ENCODE data around the gene UTP14C.
"Not testable (repeated sequence)": the region's sequence is repeated elsewhere in the genome, so short reads cannot be mapped to it uniquely, and the experiment has no call there.

The UTP14C gene

DNA sequence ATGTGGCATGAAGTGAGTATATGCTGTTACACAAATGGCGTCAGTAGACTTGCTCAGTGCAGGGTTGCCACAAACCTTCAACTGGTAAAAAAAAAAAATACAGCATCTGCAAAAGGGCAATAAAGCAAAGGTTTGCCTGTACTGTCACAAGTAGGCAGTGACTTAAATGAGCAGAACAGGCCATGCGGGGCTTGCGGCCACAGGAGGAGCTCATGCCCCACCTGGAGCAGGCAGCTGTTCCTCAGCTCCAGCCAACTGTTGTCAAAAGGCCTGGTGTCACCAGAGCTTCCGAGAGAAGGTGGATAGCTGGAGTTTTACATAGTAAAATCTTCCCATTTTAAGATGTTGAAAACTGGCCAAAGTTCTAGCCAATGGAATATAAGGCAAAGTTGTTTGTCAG lies 20.9 kb upstream of the UTP14C start:
- peak; percentile 44 for DNase-seq

DNA sequence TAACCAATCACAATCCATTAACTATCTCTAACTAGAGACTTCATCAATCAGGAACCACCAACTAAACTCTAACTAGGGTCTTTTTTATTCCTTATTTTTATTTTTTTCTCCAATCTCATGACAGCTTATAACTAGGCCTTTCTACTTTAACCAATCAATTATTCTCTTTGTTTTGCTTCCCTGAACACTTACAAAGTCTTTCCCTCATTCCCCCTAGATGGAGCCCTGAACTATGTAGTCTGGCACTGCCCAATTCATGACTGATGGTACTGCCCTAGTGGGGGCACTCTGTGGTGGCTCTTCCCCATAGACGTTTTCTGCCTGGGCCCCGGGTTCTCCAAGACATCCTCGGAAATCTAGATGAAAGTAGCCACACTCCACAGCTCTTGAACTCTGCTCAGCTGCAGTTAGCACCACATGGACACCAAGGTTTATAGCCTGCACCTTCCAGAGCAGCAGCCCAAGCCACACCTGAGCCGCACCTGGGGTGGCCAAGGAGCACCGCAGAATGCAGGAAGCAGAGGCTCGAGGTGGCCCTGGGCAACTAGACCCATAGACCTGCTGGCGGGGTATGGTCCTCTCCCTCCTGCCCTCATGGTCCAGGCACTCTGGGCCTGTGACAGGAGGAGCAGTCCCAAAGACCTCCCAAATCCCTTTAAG lies 19.9 kb upstream of the UTP14C start:
- DNase-seq: no peak

DNA sequence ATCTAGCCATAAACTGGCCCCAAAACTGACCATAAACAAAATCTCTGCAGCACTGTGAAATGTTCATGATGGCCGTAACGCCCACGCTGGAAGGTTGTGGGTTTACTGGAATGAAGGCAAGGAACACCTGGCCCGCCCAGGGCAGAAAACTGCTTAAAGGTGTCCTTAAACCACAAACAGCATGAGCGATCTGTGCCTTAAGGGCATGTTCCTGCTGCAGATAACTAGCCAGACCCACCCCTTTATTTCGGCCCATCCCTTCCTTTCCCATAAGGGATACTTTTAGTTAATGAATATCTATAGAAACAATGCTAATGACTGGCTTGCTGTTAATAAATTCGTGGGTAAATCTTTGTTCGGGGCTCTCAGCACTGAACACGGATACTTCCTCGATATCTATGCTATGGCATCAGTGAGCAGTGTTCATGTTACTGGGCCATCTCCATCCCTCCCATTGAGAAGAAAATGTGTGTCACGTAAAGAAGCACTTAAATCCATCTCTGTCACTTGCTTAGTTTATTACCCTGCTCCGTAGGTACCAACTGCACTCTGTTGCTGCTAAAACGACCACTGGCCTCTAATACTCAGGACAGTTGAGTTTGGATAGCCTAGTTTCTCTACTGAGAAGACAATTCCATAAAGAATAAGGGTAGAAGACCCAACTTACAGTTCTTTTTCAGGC lies 18.5 kb upstream of the UTP14C start:
- DNase-seq: no peak

DNA sequence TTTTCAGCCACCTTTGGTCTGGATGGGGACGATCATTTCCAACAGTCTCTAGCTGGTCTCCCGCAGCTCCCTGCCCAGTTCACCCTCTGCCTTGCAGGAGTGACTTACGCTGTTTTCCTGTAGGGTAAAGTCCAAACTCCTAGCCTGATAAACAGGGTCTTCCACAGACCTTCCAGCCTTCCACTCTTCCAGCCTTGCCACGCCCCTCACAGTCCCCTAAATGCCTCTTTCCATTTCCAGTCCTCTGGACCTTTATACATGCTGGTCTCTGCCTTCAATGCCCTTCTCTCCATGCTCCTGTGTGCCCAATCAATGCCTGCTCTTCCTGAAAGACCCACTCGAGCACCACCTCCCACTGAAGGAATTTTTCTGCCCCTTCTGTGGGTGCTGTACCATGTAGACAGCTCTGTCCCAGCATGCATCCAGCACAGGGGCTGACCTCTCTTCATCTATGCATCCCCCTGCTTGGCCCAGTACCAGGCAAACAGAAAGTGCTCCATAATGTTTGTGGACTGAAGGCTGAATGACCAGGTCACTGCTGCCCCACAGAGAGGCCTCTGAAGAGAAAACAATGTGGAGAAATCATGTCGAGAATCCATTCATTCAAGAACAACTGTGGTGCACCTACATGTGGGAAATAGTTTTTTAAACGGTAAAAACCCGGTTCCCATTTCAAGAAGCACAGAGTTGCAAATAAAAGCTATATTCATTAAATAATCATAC lies 17.8 kb upstream of the UTP14C start:
- DNase-seq: no peak

DNA sequence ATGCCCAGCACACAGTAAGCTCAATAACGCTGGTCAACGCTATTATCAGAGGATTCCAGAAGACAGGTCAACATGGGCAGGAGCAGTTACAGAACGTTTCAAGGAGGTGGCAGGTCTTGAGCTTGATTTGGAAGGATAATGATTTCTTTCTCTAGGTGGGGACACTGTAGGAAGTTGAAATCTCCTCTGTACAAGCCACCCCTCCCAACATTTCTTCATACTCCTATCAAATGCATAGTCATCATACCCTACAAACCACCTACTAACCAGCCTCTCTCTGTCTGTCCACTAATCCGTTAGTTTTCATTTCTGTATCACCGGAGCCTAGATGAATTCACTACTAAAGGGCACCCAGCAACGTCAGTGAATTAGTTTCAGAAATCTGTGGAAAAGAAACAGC lies 14.5 kb upstream of the UTP14C start:
- DNase-seq: no peak

DNA sequence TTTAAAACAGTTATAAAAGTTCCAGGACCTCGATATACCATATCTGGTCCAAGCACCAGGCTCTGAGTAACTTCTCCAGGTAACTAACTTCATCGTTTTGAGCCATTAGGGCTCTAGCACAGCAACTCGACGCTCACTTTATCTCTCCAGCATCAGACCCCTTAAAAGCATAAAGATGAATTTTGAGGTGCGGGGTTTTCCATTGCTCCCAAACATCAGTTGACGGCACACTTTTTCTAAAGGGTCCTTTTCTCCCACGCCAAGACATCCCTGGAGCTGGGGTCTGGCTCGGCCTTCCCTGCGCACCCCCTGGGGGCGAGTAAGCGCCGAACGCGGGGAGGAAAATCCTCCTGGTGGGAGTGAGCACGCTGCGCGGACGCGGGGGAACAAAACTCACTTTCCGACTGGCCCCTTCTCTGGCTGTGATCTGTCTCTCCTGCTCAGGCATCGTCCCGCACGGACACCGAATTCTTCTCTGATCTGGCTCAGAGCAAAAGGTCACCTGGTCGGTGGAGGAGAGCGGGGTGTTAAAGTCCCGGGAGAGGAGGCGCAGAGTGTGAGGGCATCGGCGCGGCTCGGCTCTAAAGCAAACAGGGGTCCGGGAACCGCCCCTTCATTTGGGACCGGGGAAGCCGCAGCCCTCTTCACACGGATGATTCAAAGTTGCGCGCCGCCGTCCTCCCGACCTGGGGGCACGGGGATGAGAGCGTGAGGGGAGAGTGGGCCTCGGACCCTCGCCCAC lies 13.4 kb upstream of the UTP14C start, which contains the start of gene ATP7B:
ATP7B (minus strand) TSS at position 561 of the 742 bp plus-strand sequence; CDS start at position 448, 113 bp downstream.
- DNase-seq: no peak

DNA sequence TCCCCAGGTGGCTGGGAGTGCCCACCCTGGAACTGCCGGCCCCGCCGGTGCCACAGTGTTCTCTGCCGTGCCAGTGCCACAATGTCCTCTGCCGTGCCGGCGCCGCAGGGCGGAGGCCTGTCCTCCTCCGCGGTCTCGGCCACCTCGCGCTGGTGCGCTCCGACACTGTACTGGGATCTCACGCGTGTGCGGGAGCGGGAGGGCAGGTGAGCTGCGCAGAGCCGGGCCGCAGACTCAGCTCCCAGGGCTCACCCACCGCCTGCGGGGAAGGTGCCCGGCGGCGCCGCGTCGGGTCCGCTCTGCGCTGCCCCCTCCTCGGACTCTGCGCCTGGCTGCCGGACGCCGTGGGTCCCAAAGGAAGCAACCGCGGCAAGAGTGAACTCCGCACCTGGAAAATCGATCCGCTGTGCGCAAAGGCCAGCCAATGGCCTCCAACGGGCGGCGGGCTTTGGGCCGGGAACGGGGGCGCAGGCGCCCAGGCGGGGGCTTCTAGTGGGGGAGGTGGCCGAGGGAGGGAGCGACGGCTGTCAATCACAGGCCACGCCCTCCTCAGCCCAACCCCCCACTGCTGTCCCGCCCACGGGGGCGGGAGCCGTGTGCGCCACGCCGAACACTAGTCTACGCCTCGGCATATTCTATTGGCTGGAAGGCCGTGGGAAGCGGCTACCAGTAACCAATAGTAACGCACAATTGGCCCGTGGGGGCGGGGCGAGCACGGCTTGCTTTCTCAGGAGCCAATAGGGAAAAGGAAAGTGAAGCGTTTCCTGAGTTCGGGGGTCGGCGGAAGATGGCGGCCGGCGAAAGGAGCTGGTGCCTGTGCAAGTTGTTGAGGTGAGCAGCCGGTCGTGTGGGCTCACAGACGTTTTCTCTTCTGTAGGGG lies 12.6 kb upstream of the UTP14C start, which contains the start of gene ALG11:
ALG11 (plus strand) TSS at position 767 of the 880 bp plus-strand sequence; CDS start at position 788, 21 bp downstream.
- DNase-seq: peak; percentile 85

DNA sequence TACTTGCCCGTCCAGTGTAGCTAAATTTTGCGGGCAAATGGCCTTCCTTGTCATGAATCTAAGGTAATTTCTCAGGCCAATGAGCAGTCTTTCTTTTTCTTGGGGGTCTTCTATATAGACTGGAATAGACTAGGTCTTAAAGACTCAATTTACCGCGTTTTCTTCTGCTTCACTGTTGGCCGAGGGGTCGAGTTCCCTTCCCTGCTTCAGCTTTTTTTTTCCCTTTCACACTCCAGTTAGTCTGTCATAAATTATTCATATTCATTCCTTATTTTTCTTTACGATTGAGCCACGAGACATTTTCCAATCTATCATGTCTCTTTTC lies 12.0 kb upstream of the UTP14C start:
- no peak for DNase-seq

DNA sequence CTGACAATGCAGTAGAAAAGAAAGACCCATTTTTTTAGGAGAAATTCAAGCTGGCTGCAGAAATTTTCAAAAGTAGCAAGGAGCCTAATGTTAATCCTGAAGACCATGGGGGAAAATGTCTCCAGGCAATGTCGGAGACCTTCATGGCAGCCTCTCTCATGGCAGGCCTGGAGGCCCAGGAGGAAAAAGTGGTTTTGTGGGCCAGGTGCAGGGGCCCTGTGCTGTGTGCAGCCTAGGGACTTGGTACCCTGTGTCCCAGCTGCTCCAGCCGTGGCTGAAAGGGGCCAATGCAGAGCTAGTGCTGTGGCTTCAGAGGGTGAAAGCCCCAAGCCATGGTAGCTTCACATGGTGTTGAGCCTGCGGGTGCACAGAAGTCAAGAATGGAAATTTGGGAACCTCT lies 8.2 kb upstream of the UTP14C start:
- DNase-seq: no peak

DNA sequence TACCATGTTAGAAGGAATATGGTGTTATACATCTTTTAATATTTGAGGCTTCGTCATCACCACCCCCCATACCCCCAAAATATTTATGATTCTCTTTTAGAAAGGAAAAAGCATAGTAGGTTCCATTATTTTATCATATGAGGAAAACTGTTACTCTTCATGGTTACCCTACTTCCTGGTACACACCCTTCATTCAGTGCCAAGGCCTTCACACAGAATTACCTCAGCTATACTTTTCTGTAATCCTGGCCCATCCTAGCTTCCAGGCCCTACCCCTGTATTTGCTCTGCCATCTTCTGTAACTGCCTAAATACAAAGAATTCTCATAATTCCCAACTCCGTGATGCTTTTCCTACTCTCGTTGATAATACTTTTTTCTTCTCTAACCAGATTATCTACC lies 4.3 kb upstream of the UTP14C start:
- no peak for DNase-seq

DNA sequence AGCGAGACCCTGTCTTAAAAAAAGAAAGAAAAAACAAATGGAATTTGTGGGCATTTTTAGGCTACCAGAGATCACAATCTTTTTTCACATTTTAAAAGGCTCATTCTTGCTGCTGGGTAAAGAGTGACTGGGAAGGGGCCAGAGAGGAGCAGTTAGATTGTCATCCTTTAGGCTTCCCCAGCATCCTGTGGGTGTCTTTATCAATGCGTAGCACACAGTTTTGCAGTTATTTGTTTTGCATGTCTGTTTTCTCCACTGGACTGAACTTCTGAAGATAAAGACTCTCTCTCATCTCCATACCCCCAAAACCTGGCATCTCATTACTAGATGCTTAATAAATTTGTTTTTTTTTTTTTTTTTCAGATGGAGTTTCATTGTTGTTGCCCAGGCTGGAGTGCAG lies 2.1 kb upstream of the UTP14C start:
- no peak for DNase-seq

DNA sequence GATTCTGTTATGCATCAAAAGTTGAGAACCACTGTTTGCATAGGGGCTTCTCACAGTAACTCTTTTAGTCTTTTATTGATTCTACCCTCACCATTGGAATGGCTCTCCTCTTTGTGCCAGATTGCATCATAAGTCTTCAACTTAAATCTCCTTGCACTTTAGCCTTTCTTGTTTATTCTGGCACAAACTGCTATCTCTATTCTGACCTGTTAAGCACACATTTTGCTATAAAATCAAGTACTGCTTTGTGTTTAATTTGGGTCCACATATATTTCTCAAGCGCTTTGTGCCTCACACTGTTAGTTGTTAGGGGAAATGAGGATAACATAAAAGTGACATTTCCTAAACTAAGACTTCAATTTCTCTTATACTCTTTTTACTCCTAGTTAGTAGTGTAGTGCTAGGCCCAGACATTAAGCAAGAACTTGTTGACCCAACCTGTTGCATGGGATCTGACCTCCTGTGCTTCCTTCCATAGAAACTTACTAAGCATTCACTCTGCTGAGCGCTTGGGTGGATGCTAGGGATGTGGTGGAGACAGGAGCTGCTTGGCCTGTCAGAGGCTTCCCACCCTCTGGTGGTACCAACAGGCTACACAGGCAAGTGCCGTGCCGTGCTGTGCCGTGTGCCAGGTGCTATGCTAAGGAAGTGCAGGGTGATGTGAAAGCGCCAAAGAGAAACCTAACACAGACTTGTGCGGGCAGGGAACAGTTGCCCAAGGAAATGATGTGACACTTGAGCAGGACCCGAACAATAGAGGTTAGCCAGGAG lies 1.2 kb downstream of the UTP14C start:
- DNase-seq: no peak

DNA sequence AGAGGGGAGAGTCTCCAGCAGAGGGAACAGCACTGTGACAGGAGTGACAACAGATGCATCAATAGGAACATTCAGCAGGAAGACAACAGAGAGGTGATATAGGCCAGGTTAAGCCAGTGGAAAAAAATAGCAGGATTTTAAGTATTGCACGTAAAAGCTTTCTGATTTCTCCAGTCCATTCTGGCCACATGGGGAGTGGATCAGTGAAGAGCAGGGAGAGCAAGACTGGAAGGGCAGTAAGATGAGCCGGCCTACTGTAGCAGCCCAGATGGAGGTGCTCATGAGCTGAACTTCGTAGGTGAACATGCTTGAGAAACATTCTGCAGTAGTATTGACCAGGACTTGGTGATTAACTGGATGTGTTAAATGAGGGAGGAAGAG lies 1.7 kb downstream of the UTP14C start:
- DNase-seq: no peak

DNA sequence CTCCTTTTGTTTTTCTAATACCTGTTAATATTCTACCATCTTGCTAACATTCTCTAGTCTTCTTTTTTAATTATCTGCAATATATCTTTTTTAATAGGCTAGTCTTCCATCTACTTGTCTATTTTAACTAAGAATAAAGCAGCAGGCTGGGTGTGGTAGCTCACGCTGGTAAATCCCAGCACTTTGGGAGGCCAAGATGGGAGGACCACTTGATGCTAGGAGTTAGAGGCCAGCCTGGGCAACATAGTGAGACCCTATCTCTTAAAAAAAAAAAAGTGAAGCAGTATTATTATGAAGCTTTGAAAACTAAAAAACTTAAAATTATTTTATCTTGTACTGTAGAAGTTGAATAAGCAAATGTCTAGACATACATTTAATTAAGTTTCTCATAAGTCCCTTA lies 3.3 kb downstream of the UTP14C start:
- DNase-seq: no peak

DNA sequence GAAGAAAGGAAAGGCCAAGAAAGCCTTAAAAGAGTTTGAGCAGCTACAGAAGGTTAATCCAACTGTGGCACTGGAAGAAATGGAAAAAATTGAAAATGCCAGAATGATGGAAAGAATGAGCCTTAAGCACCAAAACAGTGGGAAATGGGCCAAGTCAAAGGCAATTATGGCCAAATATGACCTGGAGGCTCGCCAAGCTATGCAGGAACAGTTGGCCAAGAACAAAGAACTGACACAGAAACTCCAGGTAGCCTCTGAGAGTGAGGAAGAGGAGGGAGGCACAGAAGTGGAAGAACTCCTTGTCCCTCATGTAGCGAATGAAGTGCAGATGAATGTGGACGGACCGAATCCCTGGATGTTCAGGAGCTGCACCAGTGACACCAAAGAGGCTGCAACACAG lies 5.1 kb downstream of the UTP14C start:
- DNase-seq: no peak

DNA sequence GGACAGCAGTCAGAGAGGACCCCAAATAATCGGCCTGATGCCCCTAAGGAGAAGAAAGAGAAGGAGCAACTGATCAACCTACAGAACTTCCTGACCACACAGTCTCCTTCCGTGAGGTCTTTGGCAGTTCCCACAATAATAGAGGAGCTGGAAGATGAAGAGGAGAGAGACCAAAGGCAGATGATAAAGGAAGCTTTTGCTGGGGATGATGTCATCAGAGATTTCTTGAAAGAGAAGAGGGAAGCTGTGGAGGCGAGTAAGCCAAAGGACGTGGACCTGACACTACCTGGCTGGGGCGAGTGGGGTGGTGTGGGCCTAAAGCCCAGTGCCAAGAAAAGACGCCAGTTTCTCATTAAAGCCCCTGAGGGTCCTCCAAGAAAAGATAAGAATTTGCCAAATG lies 5.9 kb downstream of the UTP14C start:
- not testable (repeated sequence) for DNase-seq

DNA sequence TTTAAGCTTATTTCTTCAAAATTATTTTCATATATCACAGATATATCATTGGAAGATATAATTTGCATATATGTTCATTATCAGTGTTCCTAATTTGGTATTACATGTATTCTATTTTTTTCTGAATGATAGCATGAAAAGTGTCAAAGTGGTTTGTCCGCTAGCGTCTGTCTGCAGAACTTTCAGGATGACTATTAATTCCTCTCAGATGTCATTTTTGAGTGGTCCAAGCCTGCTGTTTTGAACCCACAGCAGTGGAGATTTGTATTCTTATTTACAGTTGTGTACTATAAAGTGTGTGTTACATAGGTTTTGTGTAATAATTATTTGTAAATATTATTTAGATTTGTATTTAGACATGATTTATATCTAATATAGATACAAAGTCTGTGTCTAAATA lies 8.5 kb downstream of the UTP14C start:
- no peak for DNase-seq

DNA sequence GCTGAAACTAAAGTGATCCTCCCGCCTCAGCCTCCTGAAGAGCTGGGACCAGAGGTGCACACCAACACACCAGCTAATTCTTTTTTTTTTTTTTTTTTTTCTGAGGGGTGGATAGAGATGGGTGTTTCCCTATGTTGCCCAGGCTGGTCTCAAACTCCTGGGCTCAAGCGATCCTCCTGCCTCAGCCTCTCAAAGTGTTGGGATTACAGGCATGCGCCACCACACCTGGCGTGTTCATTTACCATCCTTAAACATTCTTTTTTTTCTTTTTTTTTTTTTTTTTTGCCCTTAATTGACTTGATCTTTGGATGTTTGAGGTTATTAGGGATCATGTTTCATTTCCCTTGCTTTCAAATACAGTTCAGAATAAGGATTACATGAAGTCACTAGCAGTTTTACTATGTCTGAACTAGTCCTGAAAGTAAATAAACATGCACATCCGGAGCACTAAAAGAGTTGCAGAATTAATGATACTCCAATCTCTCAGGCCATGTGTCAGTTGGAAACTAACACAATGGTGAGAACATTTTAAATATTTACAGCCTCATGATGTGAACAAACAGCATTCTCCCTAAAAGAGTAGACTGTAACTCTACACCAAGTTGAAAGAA lies 10.2 kb downstream of the UTP14C start:
- no peak for DNase-seq

DNA sequence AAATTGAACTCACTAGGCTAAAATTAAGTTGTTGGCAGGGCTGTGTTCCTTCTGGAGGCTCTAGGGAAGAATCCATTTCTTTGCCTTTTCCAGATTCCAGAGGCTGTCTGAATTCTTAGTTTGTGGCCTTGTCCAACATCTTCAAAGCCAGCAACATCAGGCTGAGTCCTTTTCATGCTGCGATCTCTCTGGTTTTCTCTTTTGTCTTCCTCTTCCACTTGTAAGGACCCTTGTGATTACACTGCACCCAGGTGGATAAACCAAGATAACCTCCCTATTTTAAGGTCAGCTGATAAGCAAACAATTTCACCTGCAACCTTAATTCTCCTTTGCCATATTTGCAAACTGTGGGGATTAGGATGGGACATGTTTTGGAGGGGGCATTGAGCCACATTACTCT lies 11.5 kb downstream of the UTP14C start:
- no peak for DNase-seq

DNA sequence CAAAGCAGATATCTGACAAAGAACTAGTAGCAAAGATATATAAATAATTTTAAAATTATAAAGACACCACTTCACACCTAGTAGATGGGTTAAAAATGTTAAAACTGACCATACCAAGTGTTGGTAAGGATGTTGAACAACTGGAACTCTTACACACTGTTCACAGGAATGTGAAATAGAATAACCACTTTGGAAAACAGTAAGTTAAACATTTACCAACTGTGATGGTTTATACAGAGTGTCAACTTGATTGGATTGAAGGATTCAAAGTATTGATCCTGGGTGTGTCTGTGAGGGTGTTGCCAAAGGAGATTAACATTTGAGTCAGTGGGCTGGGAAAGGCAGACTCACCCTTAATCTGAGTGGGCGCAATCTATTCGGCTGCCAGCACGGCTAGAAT lies 19.2 kb downstream of the UTP14C start:
- no peak for DNase-seq

DNA sequence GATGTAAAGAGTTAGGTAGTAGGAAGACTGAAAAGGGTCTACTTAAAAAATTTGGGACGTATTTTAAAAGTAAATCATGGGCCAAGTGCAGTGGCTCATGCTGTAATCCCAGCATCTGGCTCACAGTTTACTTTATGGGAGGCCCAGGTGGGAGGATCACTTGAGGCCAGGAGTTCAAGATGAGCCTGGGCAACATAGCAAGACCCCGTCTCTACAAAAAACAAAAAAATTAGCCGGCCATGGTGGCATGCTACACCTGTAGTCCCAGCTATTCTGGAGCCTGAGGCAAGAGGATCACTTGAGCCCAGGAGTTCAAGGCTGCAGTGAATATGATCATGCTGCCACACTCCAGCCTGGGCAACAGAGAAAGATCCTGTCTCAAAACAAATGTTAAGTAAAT lies 23.0 kb downstream of the UTP14C start:
- no peak for DNase-seq

Measured in DMS 273 treated with DMSO at 0.1 percent for 48 hours (cell line).